ENCODE results near the gene PPP1R13L.
A peak's percentile ranks its signal among the peaks of the same experiment; 100 is the strongest.

- TF ChIP-seq TAF1 (IDR thresholded peaks at IDR 0.05; ENCODE audit: low read depth, low read length) (peak; percentile 48), MAX (IDR thresholded peaks at IDR 0.05) (no peak), POLR2A (IDR thresholded peaks at IDR 0.05; ENCODE audit: control extremely low read depth in 1 of 2, low read depth in 2 of 2, low read length in 2 of 2) (no peak; a peak in 1 of 3 replicates)
- TF ChIP-seq, protein P1, sequence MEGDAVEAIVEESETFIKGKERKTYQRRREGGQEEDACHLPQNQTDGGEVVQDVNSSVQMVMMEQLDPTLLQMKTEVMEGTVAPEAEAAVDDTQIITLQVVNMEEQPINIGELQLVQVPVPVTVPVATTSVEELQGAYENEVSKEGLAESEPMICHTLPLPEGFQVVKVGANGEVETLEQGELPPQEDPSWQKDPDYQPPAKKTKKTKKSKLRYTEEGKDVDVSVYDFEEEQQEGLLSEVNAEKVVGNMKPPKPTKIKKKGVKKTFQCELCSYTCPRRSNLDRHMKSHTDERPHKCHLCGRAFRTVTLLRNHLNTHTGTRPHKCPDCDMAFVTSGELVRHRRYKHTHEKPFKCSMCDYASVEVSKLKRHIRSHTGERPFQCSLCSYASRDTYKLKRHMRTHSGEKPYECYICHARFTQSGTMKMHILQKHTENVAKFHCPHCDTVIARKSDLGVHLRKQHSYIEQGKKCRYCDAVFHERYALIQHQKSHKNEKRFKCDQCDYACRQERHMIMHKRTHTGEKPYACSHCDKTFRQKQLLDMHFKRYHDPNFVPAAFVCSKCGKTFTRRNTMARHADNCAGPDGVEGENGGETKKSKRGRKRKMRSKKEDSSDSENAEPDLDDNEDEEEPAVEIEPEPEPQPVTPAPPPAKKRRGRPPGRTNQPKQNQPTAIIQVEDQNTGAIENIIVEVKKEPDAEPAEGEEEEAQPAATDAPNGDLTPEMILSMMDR (IDR thresholded peaks at IDR 0.05; ENCODE audit: control extremely low read depth in 1 of 3, insufficient read depth in 1 of 3, low read depth in 1 of 3, low read length in 3 of 3): no peak
These were observed 39.6 kb upstream of the PPP1R13L start for GRCh38 chr19:45444318-45445041.
